IPS-NIHi11 (cell line): Measurements from ENCODE around the gene BNIPL.

Experiments used
- DNase-seq: peaks from one replicate; pipeline ENCODE4 v3.0.0; 2012; ENCODE audit warnings: mixed read lengths, low spot score

BNIPL gene, protein sequence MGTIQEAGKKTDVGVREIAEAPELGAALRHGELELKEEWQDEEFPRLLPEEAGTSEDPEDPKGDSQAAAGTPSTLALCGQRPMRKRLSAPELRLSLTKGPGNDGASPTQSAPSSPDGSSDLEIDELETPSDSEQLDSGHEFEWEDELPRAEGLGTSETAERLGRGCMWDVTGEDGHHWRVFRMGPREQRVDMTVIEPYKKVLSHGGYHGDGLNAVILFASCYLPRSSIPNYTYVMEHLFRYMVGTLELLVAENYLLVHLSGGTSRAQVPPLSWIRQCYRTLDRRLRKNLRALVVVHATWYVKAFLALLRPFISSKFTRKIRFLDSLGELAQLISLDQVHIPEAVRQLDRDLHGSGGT

GRCh38 chr1:151036356-151036755 lies at the start of gene BNIPL:
TSS of gene BNIPL (plus strand) at chr1:151036586. CDS start at chr1:151036726, 140 bp downstream.
- DNase-seq = peak; percentile 45

- DNase-seq = no peak
These were observed 48.5 kb upstream of the BNIPL start for GRCh38 chr1:150987924-150988323.

DNA sequence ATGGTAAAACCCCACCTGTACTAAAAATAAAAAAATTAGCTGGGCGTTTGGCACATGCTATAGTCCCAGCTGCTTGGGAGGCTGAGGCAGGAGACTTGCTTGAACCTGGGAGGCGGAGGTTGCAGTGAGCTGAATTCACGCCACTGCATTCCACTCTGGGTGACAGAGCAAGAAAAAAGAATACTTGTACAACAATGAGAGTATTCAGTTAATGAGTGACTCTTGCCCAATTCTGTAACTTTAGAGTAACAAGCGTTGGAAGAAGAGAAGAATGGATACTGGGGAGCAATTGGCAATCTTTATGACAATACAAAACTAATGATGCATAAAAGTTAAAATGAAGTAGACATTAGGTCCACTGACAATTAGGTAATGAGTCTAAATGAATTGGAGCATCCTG lies 43.8 kb upstream of the BNIPL start:
- no peak for DNase-seq

DNA sequence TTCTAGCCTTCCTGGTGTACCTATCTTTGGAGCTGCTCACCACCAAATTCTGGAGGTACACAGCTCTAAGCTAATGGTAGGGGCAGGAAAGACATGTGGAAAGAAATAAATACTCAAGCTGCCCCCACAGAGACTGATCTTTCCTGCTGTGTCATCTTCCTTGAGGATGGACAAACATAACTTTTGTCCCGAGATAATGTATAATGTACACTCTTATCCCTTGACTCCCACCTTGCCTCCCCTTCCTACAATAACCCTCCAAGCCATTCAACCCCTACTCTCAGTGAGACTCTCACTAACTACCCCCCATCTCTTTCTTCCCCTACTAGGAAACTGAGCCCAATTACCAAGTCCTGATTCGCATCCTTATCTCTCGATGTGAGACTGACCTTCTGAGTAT lies 42.1 kb upstream of the BNIPL start:
- no peak for DNase-seq

DNA sequence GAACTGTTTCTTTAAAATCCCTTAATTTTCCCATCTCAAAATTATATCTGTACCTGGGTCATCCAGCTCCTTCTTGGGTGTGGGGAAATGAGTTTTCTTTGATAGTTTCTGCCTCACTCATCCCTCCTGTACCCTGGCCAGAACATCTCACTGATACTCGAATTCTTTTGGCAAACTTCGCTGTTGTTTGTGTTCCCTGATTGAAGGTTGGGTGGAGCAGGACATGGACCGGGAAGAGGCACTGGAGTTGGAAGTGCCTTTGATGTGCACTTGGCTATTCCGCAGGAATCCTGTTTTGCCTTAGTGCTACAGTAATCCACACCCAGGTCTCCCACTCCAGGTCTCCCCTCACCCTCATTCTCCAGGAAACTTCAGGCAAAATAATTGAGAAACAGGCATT lies 40.9 kb upstream of the BNIPL start:
- DNase-seq = no peak

DNA sequence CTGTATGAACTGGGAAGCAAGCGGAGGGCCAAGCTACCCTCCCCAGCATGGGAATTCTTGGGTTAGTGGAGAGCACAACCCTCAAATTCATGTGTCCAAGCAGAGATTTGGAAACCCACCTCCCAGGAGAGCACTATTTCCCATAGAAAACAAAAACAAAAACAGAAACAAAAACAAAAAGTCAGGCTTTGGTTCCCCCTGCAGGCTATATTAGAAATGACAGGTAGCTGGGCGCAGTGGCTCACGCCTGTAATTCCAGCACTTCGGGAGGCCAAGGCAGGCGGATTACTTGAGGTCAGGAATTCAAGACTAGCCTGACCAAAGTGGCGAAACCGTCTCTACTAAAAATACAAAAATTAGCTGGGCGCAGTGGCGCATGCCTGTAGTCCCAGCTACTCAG lies 40.5 kb upstream of the BNIPL start:
- peak; percentile 48 for DNase-seq

DNA sequence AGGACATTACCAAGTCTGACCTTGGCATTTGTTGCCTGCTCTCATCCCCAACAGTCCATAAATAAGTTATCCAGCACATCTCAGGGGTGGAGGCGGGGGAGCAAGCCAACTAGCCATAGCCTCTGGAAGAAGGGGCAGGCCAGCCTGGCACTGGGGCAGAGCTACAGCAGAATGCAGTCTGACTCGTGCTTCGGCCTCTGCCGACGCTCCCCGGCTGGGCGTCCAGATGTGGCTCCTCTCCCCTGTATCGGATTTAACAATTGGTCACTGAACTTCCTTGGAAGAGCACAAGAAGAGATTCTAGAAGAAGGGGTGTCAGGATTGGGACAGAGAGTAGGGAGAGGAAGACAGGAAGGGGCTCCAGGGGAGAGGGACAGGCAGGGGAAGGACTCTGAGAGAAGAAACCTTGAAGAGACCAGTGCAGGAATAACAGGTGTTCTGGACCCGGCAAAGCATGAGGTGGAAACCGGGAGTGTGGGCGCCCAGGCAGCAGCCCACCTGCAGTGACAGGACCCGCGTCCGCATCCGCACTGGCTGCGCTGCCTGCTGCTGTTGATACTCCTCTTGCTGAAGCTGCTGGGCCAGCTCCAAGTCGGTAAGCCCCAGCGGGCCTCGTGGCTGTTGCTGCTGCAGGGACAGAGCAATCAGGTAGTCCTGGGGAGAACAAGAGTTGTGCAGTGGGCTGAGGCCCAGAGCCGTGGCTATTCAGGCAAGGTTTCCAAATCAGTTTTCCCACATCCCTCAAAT lies 39.1 kb upstream of the BNIPL start:
- DNase-seq = no peak

GRCh38 chr1:150997949-150998348 lies 38.4 kb upstream of the BNIPL start:
- no peak for DNase-seq

DNA sequence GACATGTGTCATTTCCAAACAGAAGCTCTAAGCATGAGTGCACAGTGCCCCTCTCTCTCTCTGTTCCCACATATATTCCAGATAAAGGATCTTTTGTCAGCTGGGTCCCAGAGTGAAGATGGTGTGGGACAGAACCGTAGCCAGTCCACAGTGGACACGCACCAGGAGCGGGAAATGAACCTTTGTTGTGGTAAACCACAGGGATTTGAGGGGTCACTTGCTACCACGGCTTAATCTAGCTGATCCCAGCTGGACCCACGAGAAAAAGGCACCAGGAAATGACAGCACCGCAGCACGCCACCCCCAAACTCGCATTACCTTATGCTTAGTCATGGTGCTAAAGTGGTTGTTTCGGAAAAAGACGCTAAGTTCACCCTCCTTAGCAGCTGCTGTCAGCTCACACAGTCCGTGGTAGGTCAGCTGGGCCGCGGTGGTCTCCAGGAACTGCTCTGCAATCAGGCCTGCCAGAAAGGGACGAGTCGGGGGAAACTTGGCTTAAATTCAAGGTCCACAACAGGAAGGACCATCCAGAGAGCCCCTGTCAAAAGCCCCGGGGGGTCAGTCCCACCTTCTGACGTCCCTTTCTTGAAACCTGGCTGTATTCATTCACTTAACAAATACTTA lies 37.2 kb upstream of the BNIPL start:
- DNase-seq = no peak

DNA sequence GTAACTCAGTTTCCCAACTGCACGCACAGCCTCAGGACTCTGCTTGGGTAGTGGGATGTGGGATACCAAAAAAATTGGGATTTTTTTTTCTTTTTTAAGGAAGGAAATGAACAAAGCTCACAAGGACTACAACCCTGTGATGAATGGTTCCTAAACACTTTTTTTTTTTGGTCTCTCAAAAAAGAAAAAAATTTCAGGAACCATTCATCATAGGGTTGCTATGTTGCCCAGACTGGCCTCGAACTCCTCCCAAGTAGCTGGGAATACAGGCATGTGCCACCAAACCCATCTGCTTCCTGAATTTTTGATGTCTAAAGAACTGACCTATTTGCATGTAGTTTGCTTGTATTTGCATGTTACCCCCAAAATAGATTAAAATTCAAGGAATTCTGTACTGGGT lies 36.5 kb upstream of the BNIPL start:
- DNase-seq = no peak

- DNase-seq = no peak
These were observed 36.0 kb upstream of the BNIPL start for GRCh38 chr1:151000408-151000807.

DNA sequence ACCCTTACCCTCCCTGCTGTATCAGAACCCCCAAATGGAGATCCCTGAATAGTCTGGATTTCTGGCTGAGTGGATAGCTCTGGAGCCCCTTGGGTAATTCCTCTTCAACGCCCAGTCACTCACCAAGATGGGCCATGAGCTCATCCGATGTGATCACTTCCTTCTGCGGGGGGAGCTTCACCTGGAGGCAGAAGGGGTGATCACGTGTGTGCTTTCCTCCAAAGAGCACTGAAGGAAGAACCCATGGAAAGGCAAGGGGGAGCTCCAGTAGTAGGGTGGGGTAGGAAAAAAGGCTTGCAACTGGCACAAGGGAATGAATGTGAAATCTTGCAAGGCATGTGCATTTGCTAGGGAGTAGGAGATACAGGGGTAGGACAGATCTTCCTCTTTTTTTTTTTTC lies 34.8 kb upstream of the BNIPL start:
- DNase-seq = no peak

GRCh38 chr1:151002051-151002450 lies 34.3 kb upstream of the BNIPL start:
- DNase-seq = no peak

GRCh38 chr1:151002611-151003010 lies 33.8 kb upstream of the BNIPL start:
- no peak for DNase-seq

GRCh38 chr1:151003180-151003579 lies 33.2 kb upstream of the BNIPL start:
- DNase-seq = no peak

- no peak for DNase-seq
These were observed 30.6 kb upstream of the BNIPL start for GRCh38 chr1:151005729-151006319.

DNA sequence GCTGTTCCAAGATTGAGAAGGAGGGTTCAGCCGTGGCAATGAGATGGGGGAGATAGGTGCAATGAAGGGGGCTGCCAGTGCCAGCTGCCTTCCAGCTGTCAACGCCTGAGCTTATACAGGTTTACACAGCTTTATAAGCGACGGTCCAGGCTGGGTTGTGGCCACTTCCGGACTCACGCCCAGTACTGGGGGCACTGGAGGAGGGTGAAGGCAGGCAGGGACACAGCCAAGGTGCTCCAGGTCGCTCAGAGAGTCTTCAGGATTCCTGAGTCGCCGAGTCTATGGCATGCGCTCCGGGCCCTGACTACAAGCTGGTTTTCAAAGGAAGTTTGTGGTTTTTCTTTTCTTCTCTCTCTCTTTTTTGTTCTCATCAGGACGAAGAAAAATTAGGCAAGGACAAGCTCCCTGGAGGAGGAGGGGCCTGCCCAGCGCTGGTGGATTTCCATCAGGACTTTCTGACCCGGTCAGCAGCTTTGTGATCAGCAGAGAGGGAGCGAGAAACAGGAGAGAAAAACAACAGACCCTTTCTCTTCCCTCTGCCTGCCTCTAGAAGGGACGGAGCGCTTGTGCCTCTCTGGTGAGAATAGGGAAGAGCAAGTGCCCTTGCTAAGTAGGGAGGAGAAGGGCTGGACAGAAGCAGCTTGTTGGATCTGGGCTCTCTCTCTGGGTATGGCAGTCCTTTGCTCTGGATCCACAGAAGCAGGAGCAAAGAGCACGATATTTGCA lies 29.9 kb upstream of the BNIPL start, which contains the start of gene MINDY1:
Gene MINDY1 (minus strand): TSS at position 576 of the 726 bp plus-strand sequence. CDS start 4,285 bp downstream, outside the sequence.
- peak; percentile 82 for DNase-seq

DNA sequence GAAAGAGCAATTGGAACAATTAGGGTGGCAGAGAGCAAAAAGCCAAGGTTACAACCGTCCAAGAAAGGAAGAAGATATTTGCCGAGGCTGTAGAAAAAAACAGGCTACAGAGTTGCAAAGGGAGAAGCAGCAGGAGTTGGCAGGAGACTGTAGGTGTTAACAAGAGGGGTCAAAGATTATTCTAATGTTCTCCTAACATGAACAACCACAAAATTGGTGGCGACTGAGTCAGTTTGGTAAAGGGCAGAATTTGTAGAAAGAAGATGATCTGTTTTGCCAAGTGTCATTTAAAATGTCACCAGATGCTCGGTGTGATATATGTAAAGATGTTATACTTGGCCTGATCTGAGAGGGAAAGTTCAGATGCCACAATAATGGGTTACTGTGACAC lies 28.5 kb upstream of the BNIPL start:
- no peak for DNase-seq

DNA sequence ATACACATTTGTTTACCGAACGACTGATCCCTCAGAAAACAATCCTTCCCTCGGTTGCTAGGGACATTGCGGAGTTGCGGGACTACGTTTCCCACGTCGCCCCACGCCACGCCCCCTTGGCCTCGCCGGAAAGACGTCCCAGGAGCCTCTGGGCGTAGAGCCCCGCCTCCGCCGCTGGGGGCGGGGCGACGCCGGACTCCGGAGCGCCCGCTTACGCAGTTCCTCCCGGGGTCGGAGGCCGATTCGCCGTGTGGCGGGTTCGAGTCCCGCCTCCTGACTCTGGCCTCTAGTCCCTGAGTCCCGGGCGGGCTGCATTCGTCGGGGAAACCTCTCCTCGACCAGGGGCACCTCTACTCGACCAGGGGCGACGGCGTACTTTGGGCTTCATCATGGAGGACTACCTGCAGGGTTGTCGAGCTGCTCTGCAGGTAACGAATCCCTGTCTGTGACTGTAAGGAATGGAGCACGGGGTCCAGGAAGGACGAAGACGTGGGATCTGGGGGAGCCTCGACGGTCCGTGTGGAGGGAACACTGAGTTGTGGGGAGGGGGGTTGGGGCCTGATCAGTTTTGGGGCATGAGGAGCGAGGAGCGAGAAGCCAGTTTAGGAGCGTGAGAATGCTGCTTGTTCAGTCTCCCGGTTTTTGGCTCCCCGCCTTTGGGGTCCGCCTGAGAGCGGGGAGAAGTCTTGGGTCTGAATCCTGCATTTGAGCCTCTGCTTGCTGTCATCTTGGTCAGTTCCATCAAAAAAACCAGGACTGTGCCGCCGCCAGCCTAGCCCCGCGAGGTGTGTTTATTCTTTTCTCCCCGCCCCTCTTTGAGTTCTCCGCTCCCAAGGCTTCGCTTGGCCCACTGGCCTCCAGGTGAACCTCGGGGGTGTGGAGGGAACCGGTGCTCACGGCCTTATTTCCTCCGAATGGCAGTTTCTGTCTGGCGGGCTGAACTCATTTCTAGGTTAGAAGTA lies 27.9 kb upstream of the BNIPL start, which contains the start of gene PRUNE1:
Gene PRUNE1 (plus strand): TSS at position 206 of the 962 bp plus-strand sequence. CDS start 184 bp downstream, at position 390.
- peak; percentile 100 for DNase-seq

DNA sequence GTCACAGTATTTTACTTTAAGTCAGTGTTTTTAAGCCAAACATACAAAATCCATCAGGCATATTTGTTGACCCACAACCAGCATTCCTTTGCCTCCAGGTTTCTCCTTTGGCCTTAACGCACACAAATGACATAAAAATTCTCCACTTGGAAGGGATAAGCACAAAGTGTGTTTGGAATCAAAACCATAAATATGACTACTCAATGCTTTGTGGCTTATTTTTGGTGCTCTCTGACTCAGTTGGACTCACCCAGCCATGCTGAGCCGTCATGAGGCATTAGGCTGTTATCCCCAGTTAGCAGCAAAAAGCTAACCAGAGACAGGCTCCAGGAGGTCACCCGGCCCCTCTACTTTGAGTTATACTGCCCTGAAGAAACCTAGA lies 27.2 kb upstream of the BNIPL start:
- peak; percentile 15 for DNase-seq
